ENCODE data around the gene PTPRU.

The PTPRU gene

DNA sequence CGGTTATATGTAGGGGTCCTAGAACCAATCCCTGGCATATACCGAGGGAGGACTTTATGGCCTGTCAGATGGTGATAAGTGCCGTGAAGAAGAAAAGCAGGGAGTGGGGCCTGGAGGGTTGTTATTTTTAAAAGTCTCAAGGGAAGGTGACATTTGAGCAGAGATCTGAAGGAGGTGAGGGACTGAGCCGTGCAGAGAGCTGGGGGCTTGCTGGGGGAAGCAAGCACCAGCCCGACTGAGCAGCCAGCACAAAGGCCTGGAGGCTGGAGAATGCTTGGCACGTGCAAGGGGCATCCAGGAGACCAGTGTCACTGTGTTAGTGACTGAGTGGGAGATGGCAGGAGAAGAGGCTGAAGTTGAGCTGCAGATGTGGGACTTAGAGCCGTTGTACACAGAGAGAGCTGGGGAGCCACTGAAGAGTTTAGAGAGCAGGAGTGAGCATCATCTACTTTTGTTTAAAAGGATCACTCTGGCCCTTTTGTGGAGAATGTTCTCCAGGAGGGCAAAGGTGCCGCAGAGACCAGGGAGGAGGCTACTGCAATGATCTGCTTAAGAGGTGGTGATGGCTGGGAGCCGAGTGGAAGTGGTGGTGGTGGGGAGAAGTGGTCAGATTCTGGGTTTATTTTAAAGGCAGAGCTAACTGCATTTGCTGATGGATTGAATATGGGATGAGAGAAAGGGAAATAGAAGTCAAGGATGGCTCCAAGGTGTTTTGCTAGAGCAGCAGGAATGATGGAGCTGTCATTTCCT is 31.2 kb downstream of the PTPRU start:
- no peaks in the 10 kb centered on the region for H3K27me3 ChIP-seq (ENCODE audit: insufficient read depth, low read length, poor library complexity, severe bottlenecking)
- no peaks in the 10 kb centered on the region for H3K4me1 ChIP-seq (ENCODE audit: insufficient read depth, low read length, poor library complexity, severe bottlenecking)
- H3K36me3 ChIP-seq (ENCODE audit: insufficient read depth, low read length), result no peaks in the 10 kb centered on the region
- no peak overlapping the region for H3K4me3 ChIP-seq (ENCODE audit: low read length, poor library complexity, severe bottlenecking)
- no peak overlapping the region for H2AFZ ChIP-seq (ENCODE audit: low read length)
- no peaks in the 10 kb centered on the region for H3K9me3 ChIP-seq (ENCODE audit: insufficient read depth, low read depth, low read length)
- no peak overlapping the region for H3K9ac ChIP-seq (ENCODE audit: low read depth, low read length, poor library complexity, severe bottlenecking)
- H3K9me2 ChIP-seq (replicated peaks; ENCODE audit: low read depth, low read length), result no peaks in the 10 kb centered on the region
- H3F3A ChIP-seq (ENCODE audit: low read depth), result no peaks in the 10 kb centered on the region
- no peak for TF ChIP-seq EZH2phosphoT487 (IDR thresholded peaks at IDR 0.05; ENCODE audit: borderline replicate concordance)
- TF ChIP-seq, protein P1, sequence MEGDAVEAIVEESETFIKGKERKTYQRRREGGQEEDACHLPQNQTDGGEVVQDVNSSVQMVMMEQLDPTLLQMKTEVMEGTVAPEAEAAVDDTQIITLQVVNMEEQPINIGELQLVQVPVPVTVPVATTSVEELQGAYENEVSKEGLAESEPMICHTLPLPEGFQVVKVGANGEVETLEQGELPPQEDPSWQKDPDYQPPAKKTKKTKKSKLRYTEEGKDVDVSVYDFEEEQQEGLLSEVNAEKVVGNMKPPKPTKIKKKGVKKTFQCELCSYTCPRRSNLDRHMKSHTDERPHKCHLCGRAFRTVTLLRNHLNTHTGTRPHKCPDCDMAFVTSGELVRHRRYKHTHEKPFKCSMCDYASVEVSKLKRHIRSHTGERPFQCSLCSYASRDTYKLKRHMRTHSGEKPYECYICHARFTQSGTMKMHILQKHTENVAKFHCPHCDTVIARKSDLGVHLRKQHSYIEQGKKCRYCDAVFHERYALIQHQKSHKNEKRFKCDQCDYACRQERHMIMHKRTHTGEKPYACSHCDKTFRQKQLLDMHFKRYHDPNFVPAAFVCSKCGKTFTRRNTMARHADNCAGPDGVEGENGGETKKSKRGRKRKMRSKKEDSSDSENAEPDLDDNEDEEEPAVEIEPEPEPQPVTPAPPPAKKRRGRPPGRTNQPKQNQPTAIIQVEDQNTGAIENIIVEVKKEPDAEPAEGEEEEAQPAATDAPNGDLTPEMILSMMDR (conservative IDR thresholded peaks at IDR 0.05; ENCODE audit: low read length), result no peak
- no peaks in the 10 kb centered on the region for H3K79me2 ChIP-seq (ENCODE audit: insufficient read depth, low read length)
- H4K20me1 ChIP-seq (ENCODE audit: insufficient read depth, low read length, poor library complexity, severe bottlenecking), result no peaks in the 10 kb centered on the region
- no peak overlapping the region for H3K4me2 ChIP-seq (ENCODE audit: low read depth, low read length, poor library complexity, severe bottlenecking)

DNA sequence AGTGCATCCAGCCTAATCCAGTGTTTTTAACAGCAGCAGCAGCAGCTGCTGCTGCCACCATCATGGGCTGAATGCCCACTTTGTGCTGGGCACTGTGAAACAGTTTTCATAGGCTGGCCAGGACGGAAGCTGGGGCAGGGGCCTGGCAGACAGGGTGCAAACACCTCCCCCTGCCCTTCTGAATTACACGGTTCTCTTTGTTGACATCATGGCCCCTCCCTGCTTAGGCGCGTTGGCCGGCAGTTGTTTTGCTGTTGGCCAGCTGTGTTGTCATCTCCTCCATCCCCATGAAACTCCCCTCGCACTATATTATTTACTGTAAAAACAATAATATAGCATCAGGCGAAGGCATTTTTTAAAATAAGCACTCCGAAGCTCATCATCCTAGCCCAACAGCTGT is 33.1 kb downstream of the PTPRU start:
- H3K9ac ChIP-seq (ENCODE audit: low read depth, low read length, poor library complexity, severe bottlenecking), result no peak overlapping the region
- H3K36me3 ChIP-seq (ENCODE audit: insufficient read depth, low read length), result no peaks in the 10 kb centered on the region
- no peak overlapping the region for H3K4me3 ChIP-seq (ENCODE audit: low read length, poor library complexity, severe bottlenecking)
- no peaks in the 10 kb centered on the region for H3K4me1 ChIP-seq (ENCODE audit: insufficient read depth, low read length, poor library complexity, severe bottlenecking)
- H4K20me1 ChIP-seq (ENCODE audit: insufficient read depth, low read length, poor library complexity, severe bottlenecking), result no peaks in the 10 kb centered on the region
- H3F3A ChIP-seq (ENCODE audit: low read depth), result no peaks in the 10 kb centered on the region
- no peak for TF ChIP-seq EZH2phosphoT487 (IDR thresholded peaks at IDR 0.05; ENCODE audit: borderline replicate concordance)
- TF ChIP-seq, protein P1 (conservative IDR thresholded peaks at IDR 0.05; ENCODE audit: low read length), result no peak
- no peak overlapping the region for H3K4me2 ChIP-seq (ENCODE audit: low read depth, low read length, poor library complexity, severe bottlenecking)
- H2AFZ ChIP-seq (ENCODE audit: low read length), result no peak overlapping the region
- H3K9me2 ChIP-seq (replicated peaks; ENCODE audit: low read depth, low read length), result no peaks in the 10 kb centered on the region
- H3K79me2 ChIP-seq (ENCODE audit: insufficient read depth, low read length), result no peaks in the 10 kb centered on the region
- H3K27me3 ChIP-seq (ENCODE audit: insufficient read depth, low read length, poor library complexity, severe bottlenecking), result no peaks in the 10 kb centered on the region
- no peaks in the 10 kb centered on the region for H3K9me3 ChIP-seq (ENCODE audit: insufficient read depth, low read depth, low read length)

DNA sequence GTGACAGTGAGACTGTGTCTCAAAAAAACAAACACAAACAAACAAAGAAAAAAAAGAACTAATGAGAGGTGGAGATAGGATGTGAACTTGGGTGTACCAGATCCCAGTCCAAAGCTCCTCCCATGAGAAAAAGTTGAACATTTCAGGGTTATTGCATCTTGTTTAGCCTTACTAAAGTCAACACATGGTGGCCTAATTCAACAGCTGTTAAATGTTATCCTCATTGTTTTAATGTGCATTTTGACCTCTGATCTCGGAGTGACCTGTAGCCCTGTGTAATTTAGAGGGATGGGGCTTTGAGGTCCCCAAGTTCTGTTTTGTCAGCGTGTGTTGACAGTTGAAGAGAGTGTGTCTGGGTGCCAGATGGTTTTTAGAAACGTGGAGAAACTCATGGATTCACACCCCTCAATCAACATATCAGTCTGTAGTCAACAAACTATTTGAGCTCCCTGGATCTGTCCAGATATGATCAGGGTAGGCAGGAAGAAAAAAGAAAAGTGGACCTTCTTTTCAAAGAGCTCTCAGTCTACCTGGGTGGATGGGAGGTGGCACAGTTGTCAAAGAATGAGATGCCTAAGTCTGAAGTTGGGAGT is 34.7 kb downstream of the PTPRU start:
- Histone ChIP-seq H3K4me1 (ENCODE audit: insufficient read depth, low read length, poor library complexity, severe bottlenecking) (no peaks in the 10 kb centered on the region), H3K36me3 (ENCODE audit: insufficient read depth, low read length) (no peaks in the 10 kb centered on the region), H3K4me2 (ENCODE audit: low read depth, low read length, poor library complexity, severe bottlenecking) (no peak overlapping the region), H2AFZ (ENCODE audit: low read length) (no peak overlapping the region), H3K27me3 (ENCODE audit: insufficient read depth, low read length, poor library complexity, severe bottlenecking) (no peaks in the 10 kb centered on the region), H3K4me3 (ENCODE audit: low read length, poor library complexity, severe bottlenecking) (no peak overlapping the region), H3F3A (ENCODE audit: low read depth) (no peaks in the 10 kb centered on the region), H3K9me3 (ENCODE audit: insufficient read depth, low read depth, low read length) (no peaks in the 10 kb centered on the region), H4K20me1 (ENCODE audit: insufficient read depth, low read length, poor library complexity, severe bottlenecking) (no peaks in the 10 kb centered on the region), H3K9ac (ENCODE audit: low read depth, low read length, poor library complexity, severe bottlenecking) (no peak overlapping the region), H3K9me2 (replicated peaks; ENCODE audit: low read depth, low read length) (no peaks in the 10 kb centered on the region), H3K79me2 (ENCODE audit: insufficient read depth, low read length) (no peaks in the 10 kb centered on the region)
- TF ChIP-seq, protein P1 (conservative IDR thresholded peaks at IDR 0.05; ENCODE audit: low read length), result no peak
- no peak for TF ChIP-seq EZH2phosphoT487 (IDR thresholded peaks at IDR 0.05; ENCODE audit: borderline replicate concordance)

Data from Loucy (cell line).